Measurements from ENCODE around the gene LPA.

DNA sequence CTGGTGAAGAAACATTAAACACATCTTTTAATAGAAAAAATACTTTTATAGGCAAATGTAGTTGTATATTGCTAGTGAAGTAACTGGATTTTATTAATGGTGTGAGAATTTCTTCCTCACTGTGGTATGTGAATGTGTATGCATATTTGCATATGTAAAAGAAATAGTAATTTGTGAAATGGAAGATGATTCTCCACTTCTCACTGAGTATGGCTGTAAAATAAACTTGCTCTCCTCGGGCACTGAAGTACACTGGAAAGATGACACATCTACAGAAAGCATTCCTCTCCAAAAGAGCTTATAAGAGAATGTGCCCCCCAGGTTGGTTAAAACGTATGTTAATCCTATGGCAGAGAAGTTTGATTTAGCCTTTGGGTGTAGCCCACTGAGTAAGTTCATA, 155.5 kb downstream of the LPA start:
- TF ChIP-seq, protein P1, sequence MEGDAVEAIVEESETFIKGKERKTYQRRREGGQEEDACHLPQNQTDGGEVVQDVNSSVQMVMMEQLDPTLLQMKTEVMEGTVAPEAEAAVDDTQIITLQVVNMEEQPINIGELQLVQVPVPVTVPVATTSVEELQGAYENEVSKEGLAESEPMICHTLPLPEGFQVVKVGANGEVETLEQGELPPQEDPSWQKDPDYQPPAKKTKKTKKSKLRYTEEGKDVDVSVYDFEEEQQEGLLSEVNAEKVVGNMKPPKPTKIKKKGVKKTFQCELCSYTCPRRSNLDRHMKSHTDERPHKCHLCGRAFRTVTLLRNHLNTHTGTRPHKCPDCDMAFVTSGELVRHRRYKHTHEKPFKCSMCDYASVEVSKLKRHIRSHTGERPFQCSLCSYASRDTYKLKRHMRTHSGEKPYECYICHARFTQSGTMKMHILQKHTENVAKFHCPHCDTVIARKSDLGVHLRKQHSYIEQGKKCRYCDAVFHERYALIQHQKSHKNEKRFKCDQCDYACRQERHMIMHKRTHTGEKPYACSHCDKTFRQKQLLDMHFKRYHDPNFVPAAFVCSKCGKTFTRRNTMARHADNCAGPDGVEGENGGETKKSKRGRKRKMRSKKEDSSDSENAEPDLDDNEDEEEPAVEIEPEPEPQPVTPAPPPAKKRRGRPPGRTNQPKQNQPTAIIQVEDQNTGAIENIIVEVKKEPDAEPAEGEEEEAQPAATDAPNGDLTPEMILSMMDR (IDR thresholded peaks at IDR 0.05) = no peak
- TF ChIP-seq POLR2A (IDR thresholded peaks at IDR 0.05) = no peak
